Panc1 (cell line): ENCODE results near the gene BNIP5. TPM values are rescaled to one million over a fixed set of nuclear protein-coding genes. Genes with fewer than 3 reads are reported as not detected.

Experiments
- ATAC-seq: fragments of 200-7000 bp; cut with Tn5 transposase; 2 replicates; pipeline ENCODE4 v1.9.1; 2020; ENCODE audit warnings: mild to moderate bottlenecking, moderate library complexity
- BruUV-seq: library from RNA; stranded (reverse); fragments of 400-500 nt; replicated peaks from 2 replicates; lab custom pipeline; 2021; lab: Mats Ljungman, UMichigan
- CTCF ChIA-PET: fragments of 300-600 bp; sonication (Branson Sonifier 250); formaldehyde crosslinking; loops from one replicate; lab custom pipeline; 2022; ENCODE audit warnings: antibody characterized with exemption; lab: Charles Lee
- POLR2A ChIA-PET: fragments of 300-600 bp; sonication (Branson Sonifier 250); formaldehyde crosslinking; loops from one replicate; lab custom pipeline; 2022; ENCODE audit warnings: antibody characterized with exemption; lab: Charles Lee
- DNase-seq: peaks from one replicate; pipeline ENCODE4 v3.0.0-alpha.2; 2010; ENCODE audit warnings: low read depth, low spot score
- H3K27ac ChIP-seq: 2 replicates; pipeline ENCODE4 v1.5.1; 2011; ENCODE audit warnings: mild to moderate bottlenecking, low read length, inconsistent platforms
- H3K27me3 ChIP-seq: fragments of 200-500 bp; sonication (Bioruptor generic); 2 replicates; pipeline ENCODE4 v1.6.0; 2014; ENCODE audit warnings: low read length, inconsistent platforms; ENCODE audit not compliant: control insufficient read depth, insufficient read depth
- H3K36me3 ChIP-seq: fragments of 200-500 bp; sonication (Bioruptor generic); 2 replicates; pipeline ENCODE4 v1.5.1; 2014; ENCODE audit warnings: inconsistent platforms, mild to moderate bottlenecking, low read length, moderate library complexity; ENCODE audit not compliant: control insufficient read depth, insufficient read depth
- H3K4me1 ChIP-seq: 2 replicates; pipeline ENCODE4 v1.5.1; 2011; ENCODE audit warnings: inconsistent platforms, mild to moderate bottlenecking, low read length, moderate library complexity; ENCODE audit not compliant: control insufficient read depth, insufficient read depth
- H3K4me3 ChIP-seq, 2 experiments: 2 replicates each; pipeline ENCODE4 v1.5.1; 2011 to 2012; ENCODE audit warnings: low read depth in 2 of 2, low read length in 2 of 2, mild to moderate bottlenecking in 2 of 2, inconsistent platforms in 1 of 2, moderate library complexity in 1 of 2
- H3K9me3 ChIP-seq: fragments of 200-500 bp; sonication (Bioruptor generic); 2 replicates; pipeline ENCODE4 v1.5.1; 2014; ENCODE audit warnings: low read depth, mild to moderate bottlenecking, inconsistent platforms, low read length, moderate library complexity; ENCODE audit not compliant: control insufficient read depth, insufficient read depth
- CTCF ChIP-seq: fragments of 450-650 bp; IDR thresholded peaks from 2 replicates; pipeline ENCODE4 v1.5.1; 2017; ENCODE audit warnings: mild to moderate bottlenecking
- POLR2AphosphoS5 ChIP-seq: IDR thresholded peaks from 2 replicates; pipeline ENCODE4 v1.6.1; 2012; ENCODE audit warnings: mild to moderate bottlenecking, low read depth, low read length, moderate library complexity
- REST ChIP-seq, 2 experiments: IDR thresholded peaks; 2 replicates each; pipeline ENCODE4 v1.6.1; 2011 to 2012; ENCODE audit warnings: low read depth in 2 of 2, control low read depth in 1 of 2, low read length in 1 of 2, mild to moderate bottlenecking in 1 of 2, moderate library complexity in 1 of 2; ENCODE audit not compliant: insufficient read depth in 1 of 2
- SIN3A ChIP-seq: IDR thresholded peaks from 2 replicates; pipeline ENCODE4 v1.6.1; 2012; ENCODE audit warnings: low read depth, mild to moderate bottlenecking, low read length, moderate library complexity, borderline replicate concordance; ENCODE audit not compliant: insufficient read depth
- TCF7L2 ChIP-seq: IDR thresholded peaks from 2 replicates; pipeline ENCODE4 v1.6.1; 2011; ENCODE audit warnings: mild to moderate bottlenecking, low read depth, low read length, inconsistent platforms
- in situ Hi-C: cut with HindIII; loops from 2 replicates; pipeline ENCODE4 v1.10.0; 2016; ENCODE audit warnings: low sequenced_read_pairs, low pct_unique_long_range_greater_than_20kb
- intact Hi-C: fragments of 100-400 bp; cut with micrococcal nuclease; formaldehyde crosslinking; loops from one replicate; pipeline ENCODE4 v1.10.0; 2022; ENCODE audit not compliant: unreplicated experiment
- total RNA-seq: library from RNA; stranded (reverse); gene quantifications from one replicate; pipeline ENCODE4 v1.2.1, GENCODE V29; 2021; ENCODE audit not compliant: unreplicated experiment

BNIP5 gene
- total RNA-seq, 1 experiment from 2014 or later, result not detected

DNA sequence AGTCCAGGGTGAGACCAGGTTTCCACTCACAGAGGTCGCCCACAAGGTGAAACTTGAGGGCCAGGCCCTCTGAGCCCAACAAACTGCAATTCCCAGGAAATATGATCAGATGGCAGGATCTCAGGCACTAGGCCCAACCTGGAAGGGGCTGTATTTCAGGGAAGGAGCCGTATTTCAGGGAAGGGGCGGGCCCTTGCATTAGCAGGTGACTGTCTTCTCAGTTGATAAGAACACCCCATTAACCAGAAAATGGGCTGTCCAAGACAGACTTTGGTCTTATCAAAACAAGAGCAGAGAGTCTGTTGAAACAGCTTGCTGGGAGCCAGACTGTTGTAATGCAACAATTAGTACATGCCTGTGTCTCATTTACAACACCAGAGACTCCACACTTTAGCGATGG is 10.9 kb upstream of the BNIP5 start:
- no peak for DNase-seq
- intact Hi-C loops (no loop called here), in situ Hi-C loops (no loop called here)
- TF ChIP-seq REST (IDR thresholded peaks at IDR 0.05; ENCODE audit: insufficient read depth in 1 of 2, low read depth in 2 of 2, low read length in 1 of 2), result no peak
- TF ChIP-seq POLR2AphosphoS5, result no peak
- no peak for TF ChIP-seq TCF7L2
- TF ChIP-seq SIN3A, result no peak
- no peak for TF ChIP-seq CTCF
- Histone ChIP-seq H3K4me3 (no peak overlapping the region), H3K4me1 (no peaks in the 10 kb centered on the region), H3K27ac (no peak overlapping the region), H3K9me3 (no peaks in the 10 kb centered on the region), H3K27me3 (no peaks in the 10 kb centered on the region), H3K36me3 (no peaks in the 10 kb centered on the region)
- no TSS peak for BruUV-seq
- ChIA-PET POLR2A (no interaction called here), CTCF (no interaction called here)
- no peak for ATAC-seq

DNA sequence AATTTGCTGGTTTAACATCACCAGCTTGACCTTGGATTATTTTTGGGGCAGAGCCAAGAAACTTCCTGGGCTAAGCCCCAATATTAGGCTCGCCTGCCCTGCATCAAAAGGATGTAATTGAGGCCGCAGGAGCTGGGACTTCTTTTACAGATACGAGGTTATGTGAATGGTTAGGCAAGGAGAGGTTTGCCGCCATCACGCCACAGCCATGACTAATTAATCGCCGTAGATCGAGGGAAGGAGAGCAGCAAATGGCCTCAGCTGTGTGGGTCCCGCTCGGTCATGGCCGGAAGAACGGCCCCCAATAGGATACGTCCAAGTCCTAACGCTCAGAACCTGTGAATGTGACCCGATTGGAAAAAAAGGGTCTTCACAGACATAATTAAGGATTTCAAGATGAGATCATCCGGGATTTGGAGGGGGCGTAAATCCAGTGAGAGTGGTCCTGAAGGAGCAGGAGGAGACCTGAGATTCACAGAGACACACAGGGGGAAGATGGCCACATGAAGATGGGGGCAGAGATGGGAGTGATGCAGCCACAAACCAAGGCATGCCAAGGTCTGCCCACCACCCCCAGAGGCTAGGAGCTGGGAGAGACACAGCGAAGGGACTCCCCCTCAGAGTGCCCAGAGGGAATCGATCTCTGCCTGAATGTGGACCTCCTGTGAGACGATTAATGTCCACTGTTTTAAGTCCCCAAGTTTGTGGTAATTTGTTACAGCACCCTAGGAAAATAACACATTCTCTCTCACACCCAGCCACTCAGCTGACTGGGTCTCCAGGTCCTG is 10.0 kb upstream of the BNIP5 start:
- Histone ChIP-seq H3K4me3 (no peak overlapping the region), H3K27ac (no peak overlapping the region), H3K4me1 (no peaks in the 10 kb centered on the region), H3K9me3 (no peaks in the 10 kb centered on the region), H3K36me3 (no peaks in the 10 kb centered on the region), H3K27me3 (no peaks in the 10 kb centered on the region)
- CTCF ChIA-PET, result no interaction called here
- in situ Hi-C loops, result no loop called here
- no peak for TF ChIP-seq TCF7L2
- no peak for TF ChIP-seq CTCF
- TF ChIP-seq REST (IDR thresholded peaks at IDR 0.05; ENCODE audit: insufficient read depth in 1 of 2, low read depth in 2 of 2, low read length in 1 of 2), result no peak
- no peak for TF ChIP-seq SIN3A
- TF ChIP-seq POLR2AphosphoS5, result no peak
- ATAC-seq (no peak), DNase-seq (no peak)
- BruUV-seq, result no TSS peak
- POLR2A ChIA-PET, result no interaction called here
- intact Hi-C loops, result no loop called here
